HEK293T (cell line): ENCODE data around the gene H2AZ1.

Experiments used
- CTCF ChIA-PET: fragments of 350-600 bp; formaldehyde crosslinking; extraction: SDS; loops from one replicate; lab custom pipeline; 2021; ENCODE audit warnings: antibody characterized with exemption, inconsistent platforms; lab: Yijun Ruan, JAX
- POLR2A ChIA-PET: fragments of 350-600 bp; formaldehyde crosslinking; extraction: SDS; loops from one replicate; lab custom pipeline; 2020; ENCODE audit warnings: antibody characterized with exemption, inconsistent platforms; lab: Yijun Ruan, JAX
- DNase-seq: peaks from one replicate; pipeline ENCODE4 v3.0.0; 2012; ENCODE audit warnings: mixed read lengths; ENCODE audit errors: extremely low spot score
- ARNT ChIP-seq: fragments of 450-650 bp; IDR thresholded peaks from 2 replicates; pipeline ENCODE4 v1.6.1; 2017; ENCODE audit warnings: mild to moderate bottlenecking
- BHLHE40 ChIP-seq: fragments of 450-650 bp; IDR thresholded peaks from 2 replicates; pipeline ENCODE4 v1.6.1; 2016; ENCODE audit warnings: mild to moderate bottlenecking, moderate library complexity, borderline replicate concordance
- CTBP1 ChIP-seq: fragments of 450-650 bp; IDR thresholded peaks from 2 replicates; pipeline ENCODE4 v1.6.1; 2016; ENCODE audit warnings: borderline replicate concordance
- FOXK2 ChIP-seq: fragments of 450-650 bp; IDR thresholded peaks from 2 replicates; pipeline ENCODE4 v1.6.1; 2016; ENCODE audit warnings: mild to moderate bottlenecking
- FOXM1 ChIP-seq: fragments of 450-650 bp; IDR thresholded peaks from 2 replicates; pipeline ENCODE4 v1.6.1; 2017; ENCODE audit warnings: mild to moderate bottlenecking, borderline replicate concordance
- HDGF ChIP-seq: fragments of 450-650 bp; IDR thresholded peaks from 2 replicates; pipeline ENCODE4 v1.6.1; 2017; ENCODE audit warnings: antibody characterized with exemption, borderline replicate concordance
- L3MBTL2 ChIP-seq: fragments of 450-650 bp; conservative IDR thresholded peaks from 2 replicates; pipeline ENCODE4 v1.6.1; 2016; ENCODE audit warnings: mild to moderate bottlenecking
- LEF1 ChIP-seq: fragments of 450-650 bp; IDR thresholded peaks from 2 replicates; pipeline ENCODE4 v1.6.1; 2017; ENCODE audit warnings: mild to moderate bottlenecking, borderline replicate concordance
- NFRKB ChIP-seq: fragments of 450-650 bp; IDR thresholded peaks from 2 replicates; pipeline ENCODE4 v1.6.1; 2016; ENCODE audit warnings: mild to moderate bottlenecking, moderate library complexity
- PKNOX1 ChIP-seq: fragments of 450-650 bp; IDR thresholded peaks from 2 replicates; pipeline ENCODE4 v1.6.1; 2016
- SP1 ChIP-seq: fragments of 450-650 bp; IDR thresholded peaks from 2 replicates; pipeline ENCODE4 v1.6.1; 2017
- SUZ12 ChIP-seq: fragments of 450-650 bp; IDR thresholded peaks from 2 replicates; pipeline ENCODE4 v1.6.1; 2016; ENCODE audit warnings: mild to moderate bottlenecking

Gene H2AZ1

GRCh38 chr4:99915449-99915848 lies 34.6 kb downstream of the H2AZ1 start:
- CTCF ChIA-PET, result no interaction called here
- TF ChIP-seq BHLHE40 (no peak), ARNT (no peak), NFRKB (no peak), FOXM1 (no peak), HDGF (no peak), CTBP1 (no peak), PKNOX1 (no peak), FOXK2 (no peak), SP1 (no peak), L3MBTL2 (no peak), LEF1 (no peak), SUZ12 (no peak)

More at GRCh38 chr4:99915449-99915848, 34.6 kb downstream of the H2AZ1 start:
- DNase-seq, result no peak
- POLR2A ChIA-PET, result no interaction called here
